HEK293T (cell line): ENCODE results near the gene TMEM209.

Experiments
- CTCF ChIA-PET: fragments of 350-600 bp; formaldehyde crosslinking; extraction: SDS; loops from one replicate; lab custom pipeline; 2021; ENCODE audit warnings: antibody characterized with exemption, inconsistent platforms; lab: Yijun Ruan, JAX
- POLR2A ChIA-PET: fragments of 350-600 bp; formaldehyde crosslinking; extraction: SDS; loops from one replicate; lab custom pipeline; 2020; ENCODE audit warnings: antibody characterized with exemption, inconsistent platforms; lab: Yijun Ruan, JAX
- DNase-seq: peaks from one replicate; pipeline ENCODE4 v3.0.0; 2012; ENCODE audit warnings: mixed read lengths; ENCODE audit errors: extremely low spot score
- ELF4 ChIP-seq: fragments of 450-650 bp; IDR thresholded peaks from 2 replicates; pipeline ENCODE4 v1.6.1; 2017; ENCODE audit warnings: antibody characterized with exemption
- SP1 ChIP-seq: fragments of 450-650 bp; IDR thresholded peaks from 2 replicates; pipeline ENCODE4 v1.6.1; 2017
- ZNF384 ChIP-seq: fragments of 450-650 bp; IDR thresholded peaks from 2 replicates; pipeline ENCODE4 v1.6.1; 2016

The TMEM209 gene

DNA sequence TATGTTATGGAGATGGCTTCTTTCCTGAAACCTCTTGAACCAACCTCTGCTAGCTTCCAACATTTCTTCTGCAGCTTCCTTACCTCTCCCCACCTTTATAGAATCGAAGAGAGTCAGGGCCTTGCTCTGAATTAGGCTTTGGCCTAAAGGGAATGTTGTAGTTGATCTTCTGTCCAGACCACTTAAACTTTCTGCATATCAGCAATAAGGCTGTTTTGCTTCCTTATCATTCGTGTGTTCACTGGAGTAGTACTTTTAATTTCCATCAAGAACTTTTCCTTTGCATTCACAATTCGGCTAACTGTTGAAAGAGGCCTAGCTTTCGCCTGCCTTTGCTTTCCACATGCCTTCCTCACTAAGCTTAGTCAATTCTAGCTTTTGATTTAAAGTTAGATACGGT is 86.9 kb downstream of the TMEM209 start:
- CTCF ChIA-PET, result interaction anchor here (0.6 kb wide), 1 partner anchor 9 kb away, joined by 3 read pairs; no protein-coding TSS in a partner anchor
- DNase-seq, result no peak
- POLR2A ChIA-PET, result no interaction called here
- TF ChIP-seq ZNF384, result no peak
- no peak for TF ChIP-seq SP1

DNA sequence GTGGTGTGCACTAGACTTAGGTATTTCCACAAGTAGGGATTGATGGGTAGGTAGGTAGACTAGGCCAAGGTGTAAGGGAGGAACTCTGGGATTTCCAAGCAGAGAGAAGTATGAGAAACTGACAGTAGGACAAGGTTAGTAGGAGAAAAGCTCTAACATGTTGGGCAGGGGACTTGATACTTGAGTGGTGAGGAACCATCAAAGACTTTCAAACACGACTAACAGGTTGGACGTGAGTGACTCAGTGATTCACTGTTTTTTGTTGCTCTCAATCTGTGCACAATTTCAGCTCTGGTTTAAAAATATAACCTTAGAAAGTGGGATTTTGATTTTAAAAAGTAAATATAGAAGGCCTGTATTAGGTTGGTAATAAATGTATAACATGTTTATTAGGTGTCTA is 90.4 kb downstream of the TMEM209 start:
- DNase-seq, result no peak
- ChIA-PET POLR2A (interaction anchor here (1.3 kb wide), 1 partner anchor 45 kb away, joined by 4 read pairs; the partner anchor contains the start of gene KLHDC10), CTCF (no interaction called here)
- TF ChIP-seq ELF4, result no peak
